Osteocyte (in vitro differentiated cells): ENCODE measurements around the gene CSNK1G2. TPM values are rescaled to one million over a fixed set of nuclear protein-coding genes. Genes with fewer than 3 reads are reported as not detected.

Experiments
- DNase-seq: peaks from one replicate; pipeline ENCODE4 v3.0.0; 2021; ENCODE audit warnings: mixed read lengths; ENCODE audit not compliant: unreplicated experiment; ENCODE audit errors: extremely low spot score
- H3K27ac Mint-ChIP-seq: one replicate; pipeline ENCODE4 v1.8.0; 2021; ENCODE audit warnings: mild to moderate bottlenecking, mixed read lengths; ENCODE audit not compliant: unreplicated experiment
- H3K27me3 Mint-ChIP-seq: one replicate; pipeline ENCODE4 v1.8.0; 2021; ENCODE audit warnings: mixed read lengths; ENCODE audit not compliant: unreplicated experiment
- H3K36me3 Mint-ChIP-seq: one replicate; pipeline ENCODE4 v1.8.0; 2021; ENCODE audit warnings: mixed read lengths; ENCODE audit not compliant: unreplicated experiment
- H3K4me1 Mint-ChIP-seq: one replicate; pipeline ENCODE4 v1.8.0; 2021; ENCODE audit warnings: mixed read lengths; ENCODE audit not compliant: unreplicated experiment
- H3K4me3 Mint-ChIP-seq: one replicate; pipeline ENCODE4 v1.8.0; 2021; ENCODE audit warnings: mild to moderate bottlenecking, moderate library complexity, mixed read lengths; ENCODE audit not compliant: unreplicated experiment
- H3K9me3 Mint-ChIP-seq: one replicate; pipeline ENCODE4 v1.8.0; 2021; ENCODE audit warnings: mixed read lengths; ENCODE audit not compliant: unreplicated experiment
- CTCF ChIP-seq: fragments of 200-600 bp; sonication (generic); IDR thresholded peaks from 2 replicates; pipeline ENCODE4 v1.5.0; 2021; ENCODE audit warnings: antibody characterized with exemption, mild to moderate bottlenecking, moderate library complexity
- total RNA-seq: library from RNA; stranded (reverse); gene quantifications from 2 replicates; pipeline ENCODE4 v1.2.1, GENCODE V29; 2021

CSNK1G2 gene
- total RNA-seq, 1 donor from 2014 or later: 72.2 TPM

- Mint-ChIP-seq H3K4me3 (no peak overlapping the region), H3K4me1 (peaks cover 6% of the 10 kb centered on the region), H3K27me3 (no peaks in the 10 kb centered on the region), H3K27ac (no peak overlapping the region), H3K36me3 (no peaks in the 10 kb centered on the region), H3K9me3 (peaks cover 4% of the 10 kb centered on the region)
- no peak for DNase-seq
- TF ChIP-seq CTCF: no peak
Observed at GRCh38 chr19:1936430-1936829, 4.5 kb upstream of the CSNK1G2 start.

DNA sequence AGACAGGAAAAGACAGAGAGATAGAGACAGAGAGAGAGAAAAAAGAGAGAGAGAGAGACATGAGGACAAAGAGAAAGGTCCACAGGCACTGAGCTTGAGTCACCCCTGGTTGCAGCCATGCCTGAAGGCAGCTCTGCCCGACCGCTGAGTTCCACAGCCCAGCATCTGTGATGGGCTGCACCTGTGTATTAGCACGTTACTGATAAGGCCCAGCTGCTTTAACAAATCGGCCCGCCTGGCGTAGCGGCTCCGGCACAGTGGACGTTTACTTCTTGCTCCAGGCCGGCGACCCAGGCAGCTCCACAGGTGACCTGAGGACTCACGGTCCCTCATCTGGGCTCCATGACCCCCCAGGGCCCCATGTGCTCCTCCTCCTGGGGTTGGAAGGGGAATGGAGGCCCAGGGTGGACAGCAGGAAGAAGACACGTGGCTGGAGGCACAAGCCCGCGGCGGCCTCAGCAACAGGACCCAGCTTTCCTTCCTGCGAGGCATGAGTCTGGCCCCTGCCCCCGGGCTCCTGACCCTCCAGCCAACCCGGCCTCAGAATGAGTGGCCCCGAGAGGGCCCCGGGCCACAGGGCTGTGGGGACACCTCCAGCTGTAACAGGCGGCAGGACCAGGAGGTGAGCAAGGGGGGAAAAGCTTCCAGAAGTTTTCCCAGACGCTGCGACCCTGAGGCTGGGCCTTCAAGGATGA lies 3.9 kb upstream of the CSNK1G2 start:
- Mint-ChIP-seq H3K4me1 (peaks cover 6% of the 10 kb centered on the region), H3K4me3 (no peak overlapping the region), H3K27ac (no peak overlapping the region), H3K27me3 (no peaks in the 10 kb centered on the region), H3K9me3 (peaks cover 4% of the 10 kb centered on the region), H3K36me3 (no peaks in the 10 kb centered on the region)
- TF ChIP-seq CTCF: no peak
- DNase-seq: peak; percentile 83

GRCh38 chr19:1938071-1938470 lies 2.9 kb upstream of the CSNK1G2 start:
- H3K9me3 Mint-ChIP-seq: peaks cover 4% of the 10 kb centered on the region
- no peak overlapping the region for H3K27ac Mint-ChIP-seq
- no peaks in the 10 kb centered on the region for H3K36me3 Mint-ChIP-seq
- peaks cover 10% of the 10 kb centered on the region for H3K4me1 Mint-ChIP-seq
- H3K4me3 Mint-ChIP-seq: no peak overlapping the region
- H3K27me3 Mint-ChIP-seq: no peaks in the 10 kb centered on the region
- DNase-seq: no peak
- TF ChIP-seq CTCF: no peak

- Mint-ChIP-seq H3K27ac (peak overlapping the region; percentile 87), H3K4me3 (peak overlapping the region; percentile 84), H3K4me1 (peaks cover 21% of the 10 kb centered on the region), H3K36me3 (no peaks in the 10 kb centered on the region), H3K9me3 (no peaks in the 10 kb centered on the region), H3K27me3 (no peaks in the 10 kb centered on the region)
- DNase-seq: no peak
- no peak for TF ChIP-seq CTCF
Observed at GRCh38 chr19:1942078-1942933, 1.3 kb downstream of the CSNK1G2 start.

DNA sequence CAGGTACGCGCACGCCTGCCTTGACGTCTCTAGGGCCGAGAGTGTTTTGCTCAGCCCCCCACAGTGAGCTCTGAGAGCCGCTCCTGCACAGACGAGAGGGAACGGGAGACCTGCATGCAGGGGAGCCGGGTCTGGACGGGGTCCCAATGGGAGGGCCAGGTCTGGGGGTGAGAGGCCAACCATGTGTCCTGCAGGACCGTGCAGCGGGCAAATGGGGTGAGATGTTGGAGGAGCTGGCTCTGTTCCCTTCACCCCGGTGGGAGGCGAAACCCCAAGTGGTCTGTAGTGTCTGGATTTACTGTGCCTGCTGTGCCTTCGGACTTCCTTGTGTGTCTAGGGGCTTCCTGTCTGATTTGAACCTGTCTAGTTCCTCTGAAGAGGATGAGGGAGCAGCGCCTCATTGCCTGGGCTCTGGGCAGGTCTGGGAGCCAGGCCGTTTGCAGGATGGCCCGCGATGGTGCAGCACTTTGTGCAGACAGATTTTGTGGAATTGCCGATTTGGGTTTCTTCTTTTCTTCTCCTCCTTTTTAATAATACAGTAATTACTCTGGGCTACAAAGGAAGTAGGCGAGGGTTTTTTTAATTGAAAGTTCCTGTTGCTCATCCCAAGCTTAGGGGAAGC lies 2.1 kb downstream of the CSNK1G2 start:
- H3K9me3 Mint-ChIP-seq: no peaks in the 10 kb centered on the region
- peak overlapping the region; percentile 73 for H3K27ac Mint-ChIP-seq
- no peak for TF ChIP-seq CTCF
- H3K27me3 Mint-ChIP-seq: no peaks in the 10 kb centered on the region
- H3K4me3 Mint-ChIP-seq: peak overlapping the region; percentile 84
- peaks cover 21% of the 10 kb centered on the region for H3K4me1 Mint-ChIP-seq
- DNase-seq: no peak
- no peaks in the 10 kb centered on the region for H3K36me3 Mint-ChIP-seq
